OCI-LY3 (cell line): ENCODE results near the gene ELF2.
"Not testable (repeated sequence)": the region's sequence is repeated elsewhere in the genome, so short reads cannot be mapped to it uniquely, and the experiment has no call there.

Experiments
- H2AFZ ChIP-seq: fragments of 200-600, 300-600 bp; shearing (Covaris generic); 2 replicates; pipeline ENCODE4 v1.6.0; 2014; ENCODE audit warnings: antibody characterized with exemption, low read depth, low read length
- H3K27ac ChIP-seq: fragments of 200-600, 300-600 bp; sonication (generic); 2 replicates; pipeline ENCODE4 v1.5.1; 2014; ENCODE audit warnings: mild to moderate bottlenecking, low read length, moderate library complexity, mixed read lengths
- H3K27me3 ChIP-seq: fragments of 200-600, 300-600 bp; sonication (generic); 2 replicates; pipeline ENCODE4 v1.6.1; 2014; ENCODE audit warnings: low read depth, low read length, mixed read lengths
- H3K36me3 ChIP-seq: fragments of 200-600, 300-600 bp; sonication (generic); replicated peaks from 2 replicates; pipeline ENCODE3; 2014; ENCODE audit warnings: low read depth, low read length, mixed read lengths
- H3K4me1 ChIP-seq: fragments of 300-600, 200-600 bp; sonication (generic); 2 replicates; pipeline ENCODE4 v1.6.1; 2014; ENCODE audit warnings: low read length, mixed read lengths
- H3K4me2 ChIP-seq: fragments of 200-600, 300-600 bp; sonication (generic); 2 replicates; pipeline ENCODE4 v1.6.1; 2014; ENCODE audit warnings: low read length, mixed read lengths
- H3K4me3 ChIP-seq: fragments of 300-600, 200-600 bp; sonication (generic); 2 replicates; pipeline ENCODE4 v1.5.1; 2014; ENCODE audit warnings: antibody characterized with exemption, mild to moderate bottlenecking, low read length, moderate library complexity
- H3K79me2 ChIP-seq: fragments of 300-600, 200-600 bp; shearing (Covaris generic); 2 replicates; pipeline ENCODE4 v1.6.1; 2014; ENCODE audit warnings: mild to moderate bottlenecking, low read length, mixed read lengths
- H3K9ac ChIP-seq: fragments of 300-600, 200-600 bp; shearing (Covaris generic); 2 replicates; pipeline ENCODE4 v1.6.0; 2014; ENCODE audit warnings: mild to moderate bottlenecking, low read length, moderate library complexity
- H3K9me3 ChIP-seq: fragments of 200-600, 300-600 bp; shearing (Covaris generic); 2 replicates; pipeline ENCODE4 v1.6.1; 2014; ENCODE audit warnings: low read length, mixed read lengths; ENCODE audit not compliant: insufficient read depth
- H4K20me1 ChIP-seq: fragments of 200-600, 300-600 bp; sonication (generic); 2 replicates; pipeline ENCODE4 v1.6.1; 2016; ENCODE audit warnings: low read length, mixed read lengths; ENCODE audit not compliant: insufficient read depth
- CTCF ChIP-seq: fragments of 200-600, 300-600 bp; sonication (generic); IDR thresholded peaks from 2 replicates; pipeline ENCODE4 v1.5.1; 2014; ENCODE audit warnings: antibody characterized with exemption, low read length, low read depth
- EZH2phosphoT487 ChIP-seq: fragments of 200-600 bp; shearing (Covaris generic); IDR thresholded peaks from 2 replicates; pipeline ENCODE4 v1.6.1; 2018; ENCODE audit warnings: antibody characterized with exemption, mixed run types, low read depth

Gene ELF2

GRCh38 chr4:139164731-139165130, 12.3 kb downstream of the ELF2 start:
- Histone ChIP-seq H3K27me3 (no peaks in the 10 kb centered on the region), H3K9ac (no peak overlapping the region), H3K79me2 (peaks cover 16% of the 10 kb centered on the region), H3K36me3 (no peaks in the 10 kb centered on the region), H3K4me2 (no peak overlapping the region), H3K4me3 (no peak overlapping the region), H3K4me1 (peaks cover 8% of the 10 kb centered on the region), H3K9me3 (no peaks in the 10 kb centered on the region), H2AFZ (no peak overlapping the region), H4K20me1 (peaks cover 31% of the 10 kb centered on the region), H3K27ac (no peak overlapping the region)
- TF ChIP-seq CTCF (no peak), EZH2phosphoT487 (no peak)

- H3K27me3 ChIP-seq, result no peaks in the 10 kb centered on the region
- no peaks in the 10 kb centered on the region for H3K9me3 ChIP-seq
- H3K36me3 ChIP-seq, result no peaks in the 10 kb centered on the region
- no peak overlapping the region for H3K4me2 ChIP-seq
- peaks cover 31% of the 10 kb centered on the region for H4K20me1 ChIP-seq
- H3K9ac ChIP-seq, result no peak overlapping the region
- no peak overlapping the region for H3K27ac ChIP-seq
- peaks cover 14% of the 10 kb centered on the region for H3K79me2 ChIP-seq
- no peak overlapping the region for H3K4me3 ChIP-seq
- H2AFZ ChIP-seq, result no peak overlapping the region
- H3K4me1 ChIP-seq, result peaks cover 8% of the 10 kb centered on the region
- TF ChIP-seq CTCF, result no peak
- TF ChIP-seq EZH2phosphoT487, result no peak
These were observed 13.2 kb downstream of the ELF2 start for GRCh38 chr4:139163806-139164206.

- H3K27ac ChIP-seq, H3K9me3 ChIP-seq, H3K4me1 ChIP-seq, H2AFZ ChIP-seq, H3K27me3 ChIP-seq, H3K9ac ChIP-seq, H3K36me3 ChIP-seq, H3K4me3 ChIP-seq, H3K79me2 ChIP-seq, H3K4me2 ChIP-seq: not testable (repeated sequence)
- peaks cover 31% of the 10 kb centered on the region for H4K20me1 ChIP-seq
These were observed 19.0 kb downstream of the ELF2 start for GRCh38 chr4:139157977-139158376.

GRCh38 chr4:139154952-139155557, 22.0 kb downstream of the ELF2 start:
- no peak overlapping the region for H3K9ac ChIP-seq
- no peaks in the 10 kb centered on the region for H3K9me3 ChIP-seq
- H3K27me3 ChIP-seq, result no peaks in the 10 kb centered on the region
- peaks cover 4% of the 10 kb centered on the region for H3K79me2 ChIP-seq
- 0 out of 2 replicates have a peak, but pooled peaks cover 2% of the 10 kb centered on the region for H3K4me1 ChIP-seq
- H4K20me1 ChIP-seq, result peaks cover 34% of the 10 kb centered on the region
- TF ChIP-seq CTCF, result no peak
- TF ChIP-seq EZH2phosphoT487, result no peak
- H2AFZ ChIP-seq, result no peak overlapping the region
- no peaks in the 10 kb centered on the region for H3K36me3 ChIP-seq
- no peak overlapping the region for H3K4me3 ChIP-seq
- no peak overlapping the region for H3K27ac ChIP-seq
- no peak overlapping the region for H3K4me2 ChIP-seq

- no peak overlapping the region for H3K27ac ChIP-seq
- no peak for TF ChIP-seq CTCF
- TF ChIP-seq EZH2phosphoT487, result no peak
These were observed 22.5 kb downstream of the ELF2 start for GRCh38 chr4:139154538-139154937.

More at GRCh38 chr4:139154538-139154937, 22.5 kb downstream of the ELF2 start:
- no peak overlapping the region for H3K4me2 ChIP-seq
- peaks cover 34% of the 10 kb centered on the region for H4K20me1 ChIP-seq
- no peak overlapping the region for H2AFZ ChIP-seq
- no peak overlapping the region for H3K9ac ChIP-seq
- no peaks in the 10 kb centered on the region for H3K36me3 ChIP-seq
- 0 out of 2 replicates have a peak, but pooled peaks cover 2% of the 10 kb centered on the region for H3K4me1 ChIP-seq
- peaks cover 4% of the 10 kb centered on the region for H3K79me2 ChIP-seq
- H3K4me3 ChIP-seq, result no peak overlapping the region
- no peaks in the 10 kb centered on the region for H3K27me3 ChIP-seq
- H3K9me3 ChIP-seq, result no peaks in the 10 kb centered on the region
